22Rv1 (cell line): ENCODE results near the gene PRR19.

ENCODE experiments used
- H3K27ac ChIP-seq: fragments of 450-650 bp; 2 replicates; pipeline ENCODE4 v1.5.1; 2017
- CTCF ChIP-seq: fragments of 450-650 bp; IDR thresholded peaks from 2 replicates; pipeline ENCODE4 v1.5.1; 2017; ENCODE audit warnings: mild to moderate bottlenecking
- ZFX ChIP-seq: fragments of 450-650 bp; IDR thresholded peaks from 2 replicates; pipeline ENCODE4 v1.6.1; 2017; ENCODE audit warnings: antibody characterized with exemption, borderline replicate concordance

Gene PRR19

DNA sequence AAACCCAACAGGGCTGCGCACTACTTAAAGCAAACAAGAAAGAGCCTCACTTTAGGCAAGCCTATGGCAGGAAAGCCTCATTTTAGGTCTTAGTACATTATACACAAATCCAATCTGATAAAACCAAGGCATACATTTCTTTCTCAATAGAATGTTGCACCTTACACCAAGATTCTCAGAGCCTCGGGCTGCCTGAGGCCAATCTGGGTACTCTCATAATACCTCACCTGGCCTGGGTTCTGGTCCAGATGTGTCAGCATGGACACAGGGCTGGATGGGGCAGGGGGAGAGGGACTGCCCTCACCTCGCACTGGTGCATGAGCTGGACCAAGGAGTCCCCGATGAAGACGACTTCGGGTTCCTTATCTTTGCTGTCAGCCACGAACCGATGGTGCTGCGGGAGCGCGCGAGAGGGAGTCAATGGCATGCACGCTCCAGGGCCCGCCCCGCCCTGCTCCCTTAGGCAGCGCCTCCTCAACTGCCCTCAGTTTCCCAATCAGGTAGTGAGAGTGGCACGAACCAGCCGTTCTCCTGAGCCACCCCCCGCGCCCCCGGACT, at the start of gene PRR19:
TSS of gene PRR19 (plus strand) at position 487 of the 558 bp plus-strand sequence. CDS start 7,453 bp downstream, outside the sequence.
- peak within 1 kb of the TSS; percentile 95 for H3K27ac ChIP-seq
- TF ChIP-seq ZFX (no peak), CTCF (no peak)

DNA sequence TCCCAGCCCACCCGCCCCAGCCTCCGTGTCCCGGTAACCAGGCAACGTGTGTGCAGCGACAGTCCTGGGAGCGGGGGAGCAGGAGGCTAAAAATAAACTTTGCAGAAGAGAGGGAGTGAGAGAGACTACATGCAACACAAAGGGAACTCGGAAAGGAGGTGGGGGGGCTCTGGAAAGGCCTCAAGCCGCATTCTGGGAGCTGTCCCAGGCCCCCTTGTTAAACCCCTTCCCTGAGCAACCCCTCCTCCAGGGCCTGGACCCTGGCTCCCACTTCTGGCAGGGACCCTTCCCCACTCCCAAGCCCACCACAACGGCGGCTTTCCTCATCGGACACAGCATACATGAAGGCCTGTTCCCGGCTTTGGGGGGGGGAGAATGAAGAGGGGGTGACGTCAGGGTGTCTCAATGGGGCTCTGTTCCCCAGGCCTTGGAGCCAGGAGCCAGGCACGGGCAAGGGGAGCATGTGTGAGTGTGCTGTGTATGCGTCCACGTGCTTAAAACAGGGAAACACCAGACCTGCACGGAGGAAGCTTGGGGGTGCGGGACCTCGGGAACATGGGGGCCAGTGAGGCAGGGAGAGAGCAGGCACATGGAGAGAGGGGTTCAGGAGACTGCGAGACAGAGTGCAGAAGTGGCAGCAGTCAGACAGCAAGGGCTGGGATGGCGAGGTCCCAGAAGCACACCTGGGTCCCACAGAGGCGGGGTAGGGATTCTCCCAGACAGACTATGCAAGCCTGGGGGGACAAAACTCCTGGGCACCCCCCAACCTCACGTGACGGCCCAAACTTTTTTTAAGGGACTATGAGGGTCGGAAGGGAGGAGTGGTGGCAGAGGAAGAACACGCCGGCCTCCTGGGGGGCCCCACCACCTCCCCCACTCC, 49.3 kb upstream of the PRR19 start:
- TF ChIP-seq CTCF (no peak), ZFX (no peak)
- H3K27ac ChIP-seq, result peak overlapping the region; percentile 94

DNA sequence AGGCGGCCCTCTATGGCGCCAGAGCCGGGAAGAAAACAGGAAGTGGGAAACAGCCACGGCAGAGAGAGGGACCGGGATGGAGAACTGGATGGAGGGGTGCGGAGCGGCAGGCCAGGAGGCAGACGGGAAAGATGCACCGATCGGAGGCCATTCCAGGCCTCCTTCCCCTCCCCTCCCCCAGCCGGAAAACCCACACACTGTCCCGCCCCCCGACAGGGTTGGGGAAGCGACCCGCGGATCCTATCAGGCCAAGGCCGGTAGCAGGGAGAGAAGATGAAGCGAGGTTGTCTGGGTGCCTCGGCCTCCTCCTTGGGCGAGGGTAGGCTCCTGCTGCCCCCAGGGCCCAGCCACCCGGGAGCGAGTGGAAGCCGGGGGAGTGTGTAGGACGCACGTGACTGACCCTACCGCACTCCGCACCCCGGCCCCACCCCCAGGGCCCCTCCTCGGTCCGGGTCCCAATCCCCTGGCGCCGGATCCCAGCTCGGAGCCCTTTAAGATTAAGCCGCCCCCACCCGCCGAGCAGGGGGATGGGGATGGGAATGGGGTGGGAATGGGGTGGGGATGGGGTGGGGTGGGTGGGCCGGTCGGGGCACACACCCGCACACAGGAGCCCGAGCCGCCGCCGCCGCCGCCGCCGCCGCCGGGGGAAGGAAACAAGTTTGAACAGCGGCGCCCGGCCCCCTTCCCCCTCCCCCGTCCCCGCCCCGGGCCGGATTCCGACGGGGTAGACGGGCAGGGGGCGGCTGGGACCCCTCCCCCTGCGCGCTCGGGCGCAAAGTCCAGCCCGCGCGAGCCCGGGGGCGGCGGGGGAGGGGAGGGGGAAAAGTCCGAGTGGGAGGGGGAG, 48.5 kb upstream of the PRR19 start:
- H3K27ac ChIP-seq, result peak overlapping the region; percentile 94
- TF ChIP-seq CTCF, result no peak

DNA sequence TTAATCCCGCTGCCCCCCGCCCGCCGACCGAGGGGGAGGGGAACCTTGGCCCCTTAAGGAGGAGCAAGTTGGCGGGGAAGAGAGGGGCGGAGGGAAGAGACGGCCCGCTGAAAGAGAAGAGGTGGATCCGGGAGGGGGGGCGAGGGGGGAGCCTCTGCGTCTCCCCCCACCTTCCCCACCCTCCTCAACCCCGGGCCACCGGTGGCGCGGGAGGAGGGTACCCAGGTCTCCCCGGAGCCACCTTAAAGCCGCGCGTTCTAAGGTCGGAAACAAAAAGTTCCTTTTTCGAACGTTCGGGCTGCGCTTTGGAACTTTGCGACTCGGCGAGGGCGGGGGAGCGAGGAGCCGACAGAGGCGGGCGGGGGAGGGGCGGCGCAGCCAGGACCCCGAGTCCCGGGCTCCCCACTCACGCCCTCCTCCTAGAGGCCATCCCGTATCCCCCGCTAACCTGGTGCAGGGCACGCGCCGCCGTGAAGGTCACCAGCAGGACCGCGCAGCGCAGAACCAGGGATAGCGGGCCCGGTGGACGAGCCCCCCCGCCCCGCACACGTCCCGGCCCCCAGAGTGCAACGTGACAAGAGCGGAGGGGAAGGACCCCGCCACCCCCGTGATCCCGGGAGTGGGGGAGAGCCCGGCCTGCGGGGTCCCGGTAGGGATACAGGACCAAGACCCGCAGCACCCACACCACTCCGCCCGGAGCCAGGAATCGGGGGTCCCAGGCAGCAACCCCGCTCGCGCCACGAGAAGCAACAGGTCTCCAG, 47.7 kb upstream of the PRR19 start:
- TF ChIP-seq ZFX (no peak), CTCF (no peak)
- H3K27ac ChIP-seq, result peak overlapping the region; percentile 94

DNA sequence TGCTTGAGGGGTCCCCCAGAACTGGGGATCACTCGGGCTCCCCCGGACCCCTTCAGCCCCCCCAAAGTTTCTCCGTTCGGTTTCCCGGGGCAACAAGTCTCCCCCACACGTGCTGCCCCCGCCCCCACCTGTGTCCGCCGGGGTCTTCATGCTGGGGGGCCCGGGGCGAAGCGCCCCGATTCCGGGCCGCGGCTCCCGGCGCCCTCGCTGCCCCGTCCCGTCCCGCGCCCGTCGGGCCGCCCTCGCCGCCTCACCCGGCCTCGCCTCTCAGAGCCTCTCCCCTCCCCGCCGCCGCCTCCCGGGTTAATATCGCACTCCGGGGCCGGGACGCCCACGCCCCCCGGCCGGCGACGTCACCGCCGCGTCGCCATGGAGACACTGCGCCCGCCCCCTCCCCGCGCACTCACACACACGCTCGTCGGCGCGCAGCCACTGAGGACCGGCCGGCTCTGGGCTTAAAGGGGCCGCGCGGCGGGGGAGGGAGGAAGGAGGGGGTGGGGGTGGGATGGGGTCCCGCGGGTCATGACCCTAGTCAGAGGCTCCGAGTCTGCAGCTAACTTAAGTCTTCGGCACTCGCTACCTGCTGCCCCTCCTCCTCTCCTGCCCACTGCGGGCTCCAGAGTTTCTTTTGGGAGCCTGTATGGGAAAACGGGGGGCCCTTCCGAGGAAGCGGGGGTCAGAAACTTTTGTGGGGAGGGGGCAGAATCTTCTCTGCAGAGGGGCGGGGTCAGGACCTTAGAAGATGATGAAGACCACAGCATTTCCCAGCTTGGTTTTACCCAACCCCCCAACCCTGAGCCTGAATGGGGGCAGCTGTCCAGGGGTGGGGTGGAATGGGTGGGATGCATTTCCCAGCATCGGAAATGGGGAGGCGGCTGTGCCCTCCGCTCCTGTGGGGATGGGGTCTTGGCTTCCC, 46.8 kb upstream of the PRR19 start, which contains the start of gene ERF:
TSS of gene ERF (minus strand) at position 279 of the 916 bp plus-strand sequence. CDS start at position 150, 129 bp downstream.
- peak within 1 kb of the TSS; percentile 94 for H3K27ac ChIP-seq

More for the DNA sequence above, 46.8 kb upstream of the PRR19 start, which contains the start of gene ERF:
- TF ChIP-seq ZFX (no peak), CTCF (no peak)
